B cell (primary cell): ENCODE data around the gene MPPE1. TPM values are rescaled to one million over a fixed set of nuclear protein-coding genes. Genes with fewer than 3 reads are reported as not detected.

Experiments used
- ATAC-seq: fragments of 200-7000 bp; cut with Tn5 transposase; one replicate; pipeline ENCODE4 v1.10.0; 2021; ENCODE audit warnings: low read depth, mild to moderate bottlenecking, moderate number of reproducible peaks, moderate library complexity
- CTCF ChIA-PET: fragments of 350-600 bp; sonication (Branson Sonifier 250); formaldehyde crosslinking; loops from one replicate; lab custom pipeline; 2021; ENCODE audit warnings: antibody characterized with exemption, inconsistent platforms; lab: Charles Lee
- POLR2A ChIA-PET: fragments of 350-600 bp; sonication (Branson Sonifier 250); formaldehyde crosslinking; loops from one replicate; lab custom pipeline; 2021; ENCODE audit warnings: antibody characterized with exemption; lab: Charles Lee
- DNase-seq: peaks from one replicate; pipeline ENCODE4 v3.0.0; 2013
- H2AFZ ChIP-seq: 2 replicates; pipeline ENCODE4 v1.6.1; 2012; ENCODE audit warnings: mild to moderate bottlenecking, low read depth, low read length; ENCODE audit not compliant: insufficient read depth, poor library complexity, severe bottlenecking
- H3K27ac ChIP-seq, 2 donors: 1 replicate in 1 of 2; 2 replicates in 1 of 2; pipeline ENCODE4 v1.5.1; 2012 to 2013; ENCODE audit warnings: low read length in 2 of 2, mild to moderate bottlenecking in 2 of 2, moderate library complexity in 1 of 2
- H3K27me3 ChIP-seq, 4 experiments: fragments of 200-600 bp in 1 of 4; sonication (generic) in 1 of 4; replicated peaks in 1 of 4; 1 replicate in 2 of 4; 2 replicates in 2 of 4; pipeline versions ENCODE4 v1.6.1 to v1.7.0; 2013 to 2016; ENCODE audit warnings: low read length in 3 of 4, mild to moderate bottlenecking in 2 of 4, mixed read lengths in 1 of 4, moderate library complexity in 1 of 4; ENCODE audit not compliant: insufficient read depth in 4 of 4, control insufficient read depth in 3 of 4; ENCODE audit errors: control extremely low read depth in 1 of 4
- H3K36me3 ChIP-seq, 2 experiments: replicated peaks in 1 of 2; 1 replicate in 1 of 2; 2 replicates in 1 of 2; pipeline versions ENCODE4 v1.6.1 to v1.7.1; 2013; ENCODE audit warnings: low read length in 1 of 2; ENCODE audit not compliant: insufficient read depth in 2 of 2, control insufficient read depth in 1 of 2; ENCODE audit errors: control extremely low read depth in 1 of 2, extremely low read depth in 1 of 2
- H3K4me1 ChIP-seq, 2 donors: fragments of 200-600 bp in 1 of 2; sonication (generic) in 1 of 2; 1 replicate in 1 of 2; 2 replicates in 1 of 2; pipeline versions ENCODE4 v1.5.1 to v1.6.1; 2013 to 2017; ENCODE audit warnings: low read length in 2 of 2; ENCODE audit not compliant: control insufficient read depth in 2 of 2, insufficient read depth in 2 of 2
- H3K4me2 ChIP-seq: replicated peaks from 2 replicates; pipeline ENCODE3; 2012; ENCODE audit warnings: mild to moderate bottlenecking, low read depth, low read length; ENCODE audit not compliant: poor library complexity, severe bottlenecking
- H3K4me3 ChIP-seq, 5 experiments: fragments of 200-600 bp in 1 of 5; sonication (generic) in 1 of 5; 1 replicate in 3 of 5; 2 replicates in 2 of 5; pipeline versions ENCODE4 v1.5.1 to v1.7.0; 2011 to 2016; ENCODE audit warnings: low read length in 4 of 5, mild to moderate bottlenecking in 4 of 5, low read depth in 2 of 5, control low read depth in 1 of 5, moderate library complexity in 1 of 5; ENCODE audit not compliant: insufficient read depth in 1 of 5; ENCODE audit errors: control extremely low read depth in 1 of 5, extremely low read depth in 1 of 5
- H3K79me2 ChIP-seq: fragments of 200-600 bp; sonication (generic); one replicate; pipeline ENCODE4 v1.6.0; 2016; ENCODE audit warnings: low read length; ENCODE audit not compliant: control insufficient read depth, insufficient read depth
- H3K9ac ChIP-seq: fragments of 200-600 bp; sonication (generic); 2 replicates; pipeline ENCODE4 v1.6.1; 2017; ENCODE audit warnings: mild to moderate bottlenecking, low read length, moderate library complexity
- H3K9me3 ChIP-seq, 3 donors: one replicate each; pipeline versions ENCODE4 v1.6.1 to v1.7.1; 2013; ENCODE audit warnings: low read length in 2 of 3; ENCODE audit not compliant: control insufficient read depth in 2 of 3, insufficient read depth in 1 of 3; ENCODE audit errors: control extremely low read depth in 1 of 3
- H4K20me1 ChIP-seq: 2 replicates; pipeline ENCODE4 v1.6.0; 2012; ENCODE audit warnings: mild to moderate bottlenecking, low read length; ENCODE audit not compliant: insufficient read depth, control insufficient read depth, poor library complexity, severe bottlenecking
- H3K27ac Mint-ChIP-seq: one replicate; pipeline ENCODE4 v1.8.0; 2021; ENCODE audit warnings: mixed read lengths
- H3K27me3 Mint-ChIP-seq: one replicate; pipeline ENCODE4 v1.8.0; 2021; ENCODE audit warnings: mixed read lengths
- H3K4me1 Mint-ChIP-seq: one replicate; pipeline ENCODE4 v1.8.0; 2021; ENCODE audit warnings: mixed read lengths
- H3K4me3 Mint-ChIP-seq: one replicate; pipeline ENCODE4 v1.8.0; 2021; ENCODE audit warnings: mixed read lengths
- H3K9me3 Mint-ChIP-seq: one replicate; pipeline ENCODE4 v1.8.0; 2022; ENCODE audit warnings: mixed read lengths; ENCODE audit not compliant: insufficient read depth
- CTCF ChIP-seq: fragments of 200-600 bp; IDR thresholded peaks from one replicate; pipeline ENCODE4 v1.8.0; 2022; ENCODE audit warnings: antibody characterized with exemption, mild to moderate bottlenecking
- EZH2 ChIP-seq: IDR thresholded peaks from 2 replicates; pipeline ENCODE4 v1.6.1; 2012; ENCODE audit warnings: borderline replicate concordance, low read depth, mild to moderate bottlenecking, moderate library complexity, low read length; ENCODE audit not compliant: insufficient read depth, poor library complexity, severe bottlenecking
- WGBS: methylation state at CpG from one replicate; pipeline ENCODE4 v1.1.5; 2013; ENCODE audit warnings: missing lambda C conversion rate; ENCODE audit not compliant: insufficient coverage; 5-methylcytosine and 5-hydroxymethylcytosine counted together
- intact Hi-C: fragments of 100-400 bp; cut with micrococcal nuclease; formaldehyde crosslinking; loops from one replicate; pipeline ENCODE4 v1.10.0; 2022
- polyA plus RNA-seq: library from polyadenylated mRNA; depleted of rRNA; stranded (reverse); fragments of >200 nt; gene quantifications from 2 replicates; pipeline ENCODE4 v1.2.3, GENCODE V29; 2012
- total RNA-seq, 2 donors: library from RNA; stranded (reverse); fragments of 120-200 nt in 1 of 2; gene quantifications; 1 replicate in 1 of 2; 2 replicates in 1 of 2; pipeline versions ENCODE4 v1.2.3 to v1.2.4, GENCODE V29; 2013 to 2022

The MPPE1 gene
- total and polyA plus RNA-seq, 2 donors (not counting 1 experiment from before 2014, with no cell fraction given), result 51.1 to 57.5 TPM

DNA sequence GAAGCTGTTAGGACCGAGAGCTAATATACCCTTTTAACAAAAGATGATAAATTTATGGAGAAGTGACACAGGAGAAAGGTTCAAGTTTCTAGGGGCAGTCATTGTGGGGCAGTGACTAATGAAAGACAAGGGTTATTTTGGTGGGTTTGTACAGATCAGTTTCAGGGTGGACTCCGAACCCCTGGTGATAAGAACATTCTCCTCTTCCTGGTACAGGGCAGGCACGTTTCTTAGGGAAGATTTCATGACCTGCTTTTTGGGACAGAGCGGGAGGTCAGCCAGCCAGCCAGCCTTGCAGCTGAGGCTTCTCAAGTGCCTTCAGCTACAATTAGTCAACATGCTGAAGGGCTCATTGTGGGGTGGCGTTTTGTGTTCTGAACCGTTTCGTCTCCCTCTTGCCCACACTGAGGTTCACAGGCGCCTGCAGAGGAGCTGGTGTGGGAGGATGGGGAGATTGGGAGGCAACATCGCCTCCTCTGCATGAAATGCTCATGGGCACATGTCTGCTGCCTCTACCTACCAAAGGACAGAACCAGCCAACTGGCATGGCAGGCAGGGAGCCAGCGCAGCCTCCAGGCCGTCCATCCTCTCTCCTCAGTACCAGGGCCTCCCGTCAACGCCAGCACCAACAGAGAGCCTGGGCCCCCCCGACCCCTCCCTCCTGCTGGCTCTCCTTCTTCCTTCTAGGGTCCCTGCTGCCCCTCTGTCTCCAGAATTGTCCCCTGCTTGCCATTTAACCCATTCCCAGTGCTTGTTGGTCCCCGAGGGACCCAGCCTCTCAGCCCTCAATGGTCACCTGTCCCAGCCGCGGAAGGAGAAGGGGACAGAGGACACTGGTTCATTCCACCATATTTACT is 47.3 kb downstream of the MPPE1 start:
- Histone ChIP-seq H3K4me1 (no peaks in the 10 kb centered on the region), H3K9ac (no peak overlapping the region), H3K36me3 (peaks cover 0 to 4% of the 10 kb centered on the region in 2 experiments), H3K27ac (no peak overlapping the region), H4K20me1 (no peaks in the 10 kb centered on the region), H3K9me3 (no peaks in the 10 kb centered on the region), H2AFZ (no peak overlapping the region), H3K79me2 (no peaks in the 10 kb centered on the region), H3K4me3 (no peak overlapping the region), H3K27me3 (no peaks in the 10 kb centered on the region), H3K4me2 (no peak overlapping the region)
- no peak overlapping the region for H3K27ac Mint-ChIP-seq
- 92% methylated on average over 11 of the region's 17 CpGs for WGBS
- TF ChIP-seq CTCF (no peak), EZH2 (no peak)
- peaks cover 7% of the 10 kb centered on the region for H3K27me3 Mint-ChIP-seq
- no peaks in the 10 kb centered on the region for H3K9me3 Mint-ChIP-seq
- intact Hi-C loops, result no loop called here
- H3K4me1 Mint-ChIP-seq, result peaks cover 2% of the 10 kb centered on the region
- CTCF ChIA-PET, result no interaction called here
- POLR2A ChIA-PET, result no interaction called here
- DNase-seq (no peak), ATAC-seq (no peak)
- H3K4me3 Mint-ChIP-seq, result no peak overlapping the region

- H3K4me3 Mint-ChIP-seq, result no peak overlapping the region
- H3K79me2 ChIP-seq, result no peaks in the 10 kb centered on the region
- H3K4me3 ChIP-seq, result no peak overlapping the region
- peaks cover 0 to 6% of the 10 kb centered on the region in 2 experiments for H3K36me3 ChIP-seq
- peaks cover 2% of the 10 kb centered on the region for H3K27me3 Mint-ChIP-seq
- intact Hi-C loops, result no loop called here
- no peaks in the 10 kb centered on the region for H3K9me3 Mint-ChIP-seq
- H3K27ac Mint-ChIP-seq, result no peak overlapping the region
- no peak overlapping the region for H3K9ac ChIP-seq
- POLR2A ChIA-PET, result no interaction called here
- H3K9me3 ChIP-seq, result no peaks in the 10 kb centered on the region
- no peaks in the 10 kb centered on the region for H3K27me3 ChIP-seq
- H4K20me1 ChIP-seq, result no peaks in the 10 kb centered on the region
- H3K4me1 ChIP-seq, result no peaks in the 10 kb centered on the region
- ATAC-seq (no peak), DNase-seq (no peak)
- no peak overlapping the region for H3K4me2 ChIP-seq
- no peak overlapping the region for H3K27ac ChIP-seq
- no peak overlapping the region for H2AFZ ChIP-seq
- CTCF ChIA-PET, result no interaction called here
- peaks cover 6% of the 10 kb centered on the region for H3K4me1 Mint-ChIP-seq
- WGBS, result 96% methylated on average over 4 of the region's 4 CpGs
- TF ChIP-seq EZH2, result no peak
- no peak for TF ChIP-seq CTCF
Measured at GRCh38 chr18:11859903-11860407, 48.2 kb downstream of the MPPE1 start.
